Heart left ventricle (tissue), 16 donors: ENCODE results near the gene FAM187B. TPM values are rescaled to one million over a fixed set of nuclear protein-coding genes. Genes with fewer than 3 reads are reported as not detected.
A peak's percentile ranks its signal among the peaks of the same experiment; 100 is the strongest.

Source experiments
- ATAC-seq, 4 donors: fragments of 200-7000 bp; cut with Tn5 transposase; one replicate each; pipeline ENCODE4 v1.9.1; 2020 to 2022; ENCODE audit warnings: moderate library complexity in 4 of 4, mild to moderate bottlenecking in 3 of 4, moderate number of reproducible peaks in 1 of 4
- DNase-seq, 5 donors: peaks; one replicate each; pipeline ENCODE4 v3.0.0-alpha.2; 2020
- H3K27ac ChIP-seq, 12 donors: fragments of 200-600 bp; sonication (generic) in 4 of 12; one replicate each; pipeline versions ENCODE4 v1.5.0 to v1.8.0; 2016 to 2022; ENCODE audit warnings: mild to moderate bottlenecking in 2 of 12
- H3K27me3 ChIP-seq, 9 donors: fragments of 200-600 bp; sonication (generic) in 2 of 9; one replicate each; pipeline versions ENCODE4 v1.5.1 to v1.8.0; 2016 to 2022; ENCODE audit warnings: mild to moderate bottlenecking in 3 of 9
- H3K36me3 ChIP-seq, 9 donors: fragments of 200-600 bp; sonication (generic) in 2 of 9; one replicate each; pipeline versions ENCODE4 v1.5.0 to v1.8.0; 2018 to 2022; ENCODE audit warnings: mild to moderate bottlenecking in 2 of 9
- H3K4me1 ChIP-seq, 12 donors: fragments of 200-600 bp; sonication (generic) in 4 of 12; one replicate each; pipeline versions ENCODE4 v1.5.0 to v1.8.0; 2016 to 2022; ENCODE audit warnings: mild to moderate bottlenecking in 3 of 12
- H3K4me3 ChIP-seq, 12 donors: fragments of 200-600 bp; sonication (generic) in 4 of 12; one replicate each; pipeline versions ENCODE4 v1.5.0 to v1.8.0; 2017 to 2022; ENCODE audit warnings: mild to moderate bottlenecking in 9 of 12, moderate library complexity in 4 of 12
- H3K9me3 ChIP-seq, 12 donors: fragments of 200-600 bp; sonication (generic) in 4 of 12; one replicate each; pipeline versions ENCODE4 v1.5.0 to v1.8.0; 2016 to 2022; ENCODE audit warnings: mild to moderate bottlenecking in 1 of 12
- CTCF ChIP-seq, 12 donors: fragments of 200-600 bp; sonication (generic) in 4 of 12; IDR thresholded peaks; one replicate each; pipeline versions ENCODE4 v1.5.0 to v1.8.0; 2018 to 2022; ENCODE audit warnings: antibody characterized with exemption in 12 of 12, mild to moderate bottlenecking in 5 of 12
- POLR2A ChIP-seq, 2 donors: fragments of 450-650 bp; IDR thresholded peaks; one replicate each; pipeline ENCODE4 v1.6.1; 2017; ENCODE audit warnings: antibody characterized with exemption in 2 of 2, mild to moderate bottlenecking in 2 of 2, moderate library complexity in 2 of 2
- WGBS, 4 donors: extraction: QIAGEN DNeasy Blood & Tissue Kit in 2 of 4; methylation state at CpG; one replicate each; pipeline versions ENCODE4 v1.1.5 to v1.1.7; 2013 to 2018; 5-methylcytosine and 5-hydroxymethylcytosine counted together
- intact Hi-C, 10 donors: fragments of 100-400 bp; cut with DNase I; formaldehyde crosslinking; loops; one replicate each; pipeline versions ENCODE4 v1.11.1 to v1.14.2; 2022
- polyA plus RNA-seq, 2 donors: library from polyadenylated mRNA; stranded (reverse); fragments of 200-250 nt; gene quantifications; one replicate each; pipeline ENCODE4 v1.2.3, GENCODE V29; 2013
- total RNA-seq, 9 donors: library from RNA; depleted of rRNA in 2 of 9; stranded (reverse); fragments of >200 nt in 2 of 9; fragmentation: NEBNext Ultra II Directional in 3 of 9; extraction: Animal tissue kit (Norgen Biotek cat#: 25700) in 3 of 9; gene quantifications; one replicate each; pipeline versions ENCODE4 v1.1.0 to v1.2.4, GENCODE V29; 2016 to 2023
- donor health status: ischemic (EF 13 %, LVEDD 7.1; RV severe dilation, severe dysfunction).
- donor health status: healthy with polysubstance abuse.
- donor health status: DM: no; HTN: yes; CAD: no.
- donor health status: DM: no; HTN: no; CAD: no.
- donor health status: ischemic (EF 25% LVEDD 6.9; RV normal size, moderate dysfunction).
- donor health status: ischemic (EF 25% LVEDD 5.7; RV mildly dilated, moderate dysfunction).
- donor health status: healthy.
- donor health status: DM: yes; HTN: yes; CAD: no.
- donor health status: ischemic (EF 35%, LVEDD 5.7; RV mildly dilated, moderate dysfunction).
- donor health status: nonischemic (EF 11% LVEDD 7.7; RV severe dilation, severe dysfunction).
- donor health status: DM: yes; HTN: yes; CAD: no.
- donor health status: PGD.
- donor health status: ischemic (EF 29% LVEDD 5.4; RV normal size, mild dysfunction).
- donor health status: nonischemic (EF 23%, LVEDD 6.1; RV moderate dilation, normal function).

Gene FAM187B
- total and polyA plus RNA-seq, 11 donors = 0.06 TPM; not detected in 10

GRCh38 chr19:35214766-35215422 lies 13.6 kb downstream of the FAM187B start:
- no peak for TF ChIP-seq POLR2A (IDR thresholded peaks at IDR 0.05)
- no peak for TF ChIP-seq CTCF (IDR thresholded peaks at IDR 0.05)
- intact Hi-C loops = no loop called here
- H3K9me3 ChIP-seq = peaks cover 0 to 9% (median 0%) of the 10 kb centered on the region in 12 donors
- H3K4me3 ChIP-seq = no peak overlapping the region
- peaks cover 0 to 59% (median 25%) of the 10 kb centered on the region in 12 donors for H3K4me1 ChIP-seq
- ATAC-seq = no peak
- no peak for DNase-seq
- H3K36me3 ChIP-seq = no peaks in the 10 kb centered on the region
- peak overlapping the region in 4 of 12 donors; percentile 62 to 94 (median 67) for H3K27ac ChIP-seq
- H3K27me3 ChIP-seq = no peaks in the 10 kb centered on the region
- WGBS, 4 donors = 76 to 85% (median 80%) methylated on average over 7 of the region's 7 CpGs

- Histone ChIP-seq H3K4me3 (peak overlapping the region in 1 of 12 donors; percentile 13), H3K4me1 (peaks cover 0 to 59% (median 25%) of the 10 kb centered on the region in 12 donors), H3K27me3 (no peaks in the 10 kb centered on the region), H3K9me3 (peaks cover 0 to 9% (median 0%) of the 10 kb centered on the region in 12 donors), H3K27ac (peak overlapping the region; percentile 62 to 94 (median 72)), H3K36me3 (no peaks in the 10 kb centered on the region)
- ATAC-seq = peak; percentile 81 to 87 (median 84)
- TF ChIP-seq POLR2A (IDR thresholded peaks at IDR 0.05) (no peak), CTCF (IDR thresholded peaks at IDR 0.05) (no peak)
- intact Hi-C loops = no loop called here
- DNase-seq = peak in 4 of 5 donors; percentile 70 to 89 (median 81)
- 15 to 17% (median 16%) methylated on average over 21 of the region's 21 CpGs for WGBS, 4 donors
Observed at GRCh38 chr19:35213663-35214632, 14.6 kb downstream of the FAM187B start.

GRCh38 chr19:35212241-35212640 lies 16.3 kb downstream of the FAM187B start:
- ATAC-seq = no peak
- intact Hi-C loops = no loop called here
- Histone ChIP-seq H3K4me3 (no peak overlapping the region), H3K4me1 (peaks cover 0 to 65% (median 25%) of the 10 kb centered on the region in 12 donors), H3K36me3 (no peaks in the 10 kb centered on the region), H3K9me3 (peaks cover 0 to 6% (median 0%) of the 10 kb centered on the region in 12 donors), H3K27ac (peak overlapping the region in 11 of 12 donors; percentile 1 to 94 (median 38)), H3K27me3 (no peaks in the 10 kb centered on the region)
- DNase-seq = no peak
- TF ChIP-seq POLR2A (IDR thresholded peaks at IDR 0.05) (no peak), CTCF (IDR thresholded peaks at IDR 0.05) (no peak)
- 67 to 74% (median 70%) methylated on average over 7 of the region's 7 CpGs for WGBS, 4 donors
